HEK293 (cell line): Measurements from ENCODE around the gene SLC28A2.

ENCODE experiments used
- CTCF ChIA-PET: fragments of 350-600 bp; formaldehyde crosslinking; extraction: SDS; loops from one replicate; lab custom pipeline; 2021; ENCODE audit warnings: antibody characterized with exemption; lab: Yijun Ruan, JAX
- POLR2A ChIA-PET: fragments of 300-600 bp; formaldehyde crosslinking; extraction: SDS; loops from one replicate; lab custom pipeline; 2020; ENCODE audit warnings: antibody characterized with exemption, inconsistent platforms; lab: Yijun Ruan, JAX
- H3K27ac ChIP-seq: fragments of 200-500 bp; sonication (Bioruptor generic); 2 replicates; pipeline ENCODE4 v1.5.1; 2014; ENCODE audit warnings: low read depth, low read length, control low read depth, inconsistent platforms; ENCODE audit errors: extremely low read depth
- H3K36me3 ChIP-seq, 2 experiments: fragments of 200-500 bp in 1 of 2; sonication (Bioruptor generic) in 1 of 2; 1 replicate in 1 of 2; 2 replicates in 1 of 2; pipeline ENCODE4 v1.5.1; 2014 to 2017; ENCODE audit warnings: inconsistent platforms in 2 of 2, low read length in 2 of 2; ENCODE audit not compliant: control insufficient read depth in 2 of 2, insufficient read depth in 1 of 2
- H3K4me1 ChIP-seq: fragments of 200-500 bp; sonication (Bioruptor generic); 2 replicates; pipeline ENCODE4 v1.5.1; 2014; ENCODE audit warnings: mild to moderate bottlenecking, low read length, inconsistent platforms; ENCODE audit not compliant: control insufficient read depth, insufficient read depth
- H3K4me3 ChIP-seq: 2 replicates; pipeline ENCODE4 v1.5.1; 2011; ENCODE audit warnings: low read depth, mild to moderate bottlenecking, control low read depth, low read length, moderate library complexity
- H3K9me3 ChIP-seq: fragments of 200-500 bp; sonication (Bioruptor generic); 2 replicates; pipeline ENCODE4 v1.5.1; 2014; ENCODE audit warnings: low read depth, low read length, inconsistent platforms; ENCODE audit not compliant: control insufficient read depth, insufficient read depth
- BCL6B ChIP-seq: fragments of 450-650 bp; formaldehyde crosslinking; IDR thresholded peaks from 2 replicates; pipeline ENCODE4 v1.5.1; 2017; ENCODE audit warnings: missing biosample characterization, missing genetic modification characterization
- KLF16 ChIP-seq: fragments of 450-650 bp; formaldehyde crosslinking; IDR thresholded peaks from 2 replicates; pipeline ENCODE4 v1.5.1; 2017; ENCODE audit warnings: missing biosample characterization, missing genetic modification characterization
- OVOL3 ChIP-seq: fragments of 450-650 bp; formaldehyde crosslinking; IDR thresholded peaks from 2 replicates; pipeline ENCODE4 v1.5.1; 2016; ENCODE audit warnings: missing biosample characterization, missing genetic modification characterization
- PRDM4 ChIP-seq: fragments of 450-650 bp; formaldehyde crosslinking; IDR thresholded peaks from 2 replicates; pipeline ENCODE4 v1.5.1; 2017; ENCODE audit warnings: missing biosample characterization, missing genetic modification characterization
- ZBTB7A ChIP-seq: fragments of 450-650 bp; formaldehyde crosslinking; IDR thresholded peaks from 2 replicates; pipeline ENCODE4 v1.5.1; 2016; ENCODE audit warnings: low read depth, missing biosample characterization, missing genetic modification characterization
- ZFP69B ChIP-seq: fragments of 450-650 bp; formaldehyde crosslinking; IDR thresholded peaks from 2 replicates; pipeline ENCODE4 v1.5.1; 2016; ENCODE audit warnings: missing biosample characterization, missing genetic modification characterization
- ZNF184 ChIP-seq: fragments of 450-650 bp; IDR thresholded peaks from 2 replicates; pipeline ENCODE4 v1.5.1; 2018; ENCODE audit warnings: missing biosample characterization, mild to moderate bottlenecking, missing genetic modification characterization
- ZNF266 ChIP-seq: fragments of 450-650 bp; formaldehyde crosslinking; IDR thresholded peaks from 2 replicates; pipeline ENCODE4 v1.5.1; 2016; ENCODE audit warnings: missing biosample characterization, missing genetic modification characterization, low read depth
- ZNF274 ChIP-seq, 2 experiments: fragments of 200-500 bp in 1 of 2; fragments of 450-650 bp in 1 of 2; sonication (Bioruptor generic) in 1 of 2; formaldehyde crosslinking in 1 of 2; IDR thresholded peaks; 2 replicates each; pipeline versions ENCODE4 v1.5.1 to v1.6.1; 2014 to 2016; ENCODE audit warnings: borderline replicate concordance in 1 of 2, inconsistent platforms in 1 of 2, low read length in 1 of 2, missing biosample characterization in 1 of 2, missing genetic modification characterization in 1 of 2
- ZNF311 ChIP-seq: fragments of 450-650 bp; formaldehyde crosslinking; IDR thresholded peaks from 2 replicates; pipeline ENCODE4 v1.5.1; 2017; ENCODE audit warnings: missing biosample characterization, missing genetic modification characterization, borderline replicate concordance
- ZNF324 ChIP-seq: fragments of 450-650 bp; formaldehyde crosslinking; IDR thresholded peaks from 2 replicates; pipeline ENCODE4 v1.5.1; 2016; ENCODE audit warnings: missing biosample characterization, missing genetic modification characterization
- ZNF449 ChIP-seq: fragments of 450-650 bp; formaldehyde crosslinking; IDR thresholded peaks from 2 replicates; pipeline ENCODE4 v1.5.1; 2017; ENCODE audit warnings: missing biosample characterization, mild to moderate bottlenecking, missing genetic modification characterization, moderate library complexity
- ZNF501 ChIP-seq: fragments of 450-650 bp; formaldehyde crosslinking; IDR thresholded peaks from 2 replicates; pipeline ENCODE4 v1.5.1; 2016; ENCODE audit warnings: missing biosample characterization, missing genetic modification characterization
- ZNF639 ChIP-seq: fragments of 450-650 bp; formaldehyde crosslinking; IDR thresholded peaks from 2 replicates; pipeline ENCODE4 v1.5.1; 2016; ENCODE audit warnings: missing biosample characterization, missing genetic modification characterization
- ZNF692 ChIP-seq: fragments of 450-650 bp; formaldehyde crosslinking; IDR thresholded peaks from 2 replicates; pipeline ENCODE4 v1.5.1; 2016; ENCODE audit warnings: missing biosample characterization, missing genetic modification characterization
- ZSCAN18 ChIP-seq: fragments of 450-650 bp; formaldehyde crosslinking; IDR thresholded peaks from 2 replicates; pipeline ENCODE4 v1.5.1; 2016; ENCODE audit warnings: missing biosample characterization, missing genetic modification characterization

SLC28A2 gene

GRCh38 chr15:45231864-45232562 is 20.0 kb upstream of the SLC28A2 start:
- H3K4me3 ChIP-seq: no peak overlapping the region
- POLR2A ChIA-PET: no interaction called here
- no peak overlapping the region for H3K27ac ChIP-seq
- no peak for TF ChIP-seq ZBTB7A (tag by site-specific recombination)
- TF ChIP-seq ZFP69B: no peak
- TF ChIP-seq ZNF184 (tag by site-specific recombination): no peak
- TF ChIP-seq PRDM4 (tag by site-specific recombination): no peak
- TF ChIP-seq ZNF311: no peak
- TF ChIP-seq ZNF449 (tag by site-specific recombination): no peak
- TF ChIP-seq ZSCAN18: no peak
- TF ChIP-seq OVOL3 (tag by site-specific recombination): no peak
- no peak for TF ChIP-seq ZNF266 (tag by site-specific recombination)
- no peak for TF ChIP-seq ZNF501 (tag by site-specific recombination)
- TF ChIP-seq ZNF274 (IDR thresholded peaks at IDR 0.05; ENCODE audit: low read length): no peak
- no peak for TF ChIP-seq ZNF274 (tag by site-specific recombination; IDR thresholded peaks at IDR 0.05; ENCODE audit: borderline replicate concordance)
- TF ChIP-seq KLF16 (tag by site-specific recombination): no peak
- TF ChIP-seq ZNF639: no peak
- no peak for TF ChIP-seq ZNF692 (tag by site-specific recombination)
- TF ChIP-seq ZNF324 (tag by site-specific recombination): no peak
- TF ChIP-seq BCL6B (tag by site-specific recombination): no peak
- H3K4me1 ChIP-seq: no peaks in the 10 kb centered on the region
- CTCF ChIA-PET: no interaction called here
- H3K36me3 ChIP-seq: no peaks in the 10 kb centered on the region
- H3K9me3 ChIP-seq: no peaks in the 10 kb centered on the region
